Stimulated activated CD4-positive, alpha-beta T cell treated with anti-CD3 and anti-CD28 coated beads, TNF-alpha, amount 100 ng/mL, for 48 hours (primary cell): ENCODE data around the gene PRMT5.
A peak's percentile ranks its signal among the peaks of the same experiment; 100 is the strongest.
"Not testable (repeated sequence)": the region's sequence is repeated elsewhere in the genome, so short reads cannot be mapped to it uniquely, and the experiment has no call there.

Source experiments
- DNase-seq, 3 donors: peaks; one replicate each; pipeline ENCODE4 v3.0.0-alpha.2; 2020; ENCODE audit warnings: low read depth in 3 of 3

Gene PRMT5

DNA sequence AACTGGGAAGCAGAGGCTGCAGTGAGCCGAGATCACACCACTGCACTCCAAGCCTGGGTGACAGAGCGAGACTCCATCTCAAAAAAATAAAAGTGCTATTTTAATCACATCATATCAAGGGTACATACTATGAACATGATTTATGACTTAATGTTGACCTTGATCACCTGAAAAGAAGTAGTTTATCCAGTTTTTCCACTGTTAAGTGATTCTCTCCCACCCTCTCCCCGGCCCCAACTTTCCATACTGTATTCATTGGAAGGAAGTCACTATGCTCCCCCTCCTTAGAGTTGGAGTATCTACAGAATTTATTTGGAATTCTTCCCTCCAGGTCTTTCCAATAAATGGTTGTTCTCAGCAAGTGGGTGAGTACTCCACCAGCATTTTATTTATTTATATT is 3.0 kb upstream of the PRMT5 start:
- no peak for DNase-seq

DNA sequence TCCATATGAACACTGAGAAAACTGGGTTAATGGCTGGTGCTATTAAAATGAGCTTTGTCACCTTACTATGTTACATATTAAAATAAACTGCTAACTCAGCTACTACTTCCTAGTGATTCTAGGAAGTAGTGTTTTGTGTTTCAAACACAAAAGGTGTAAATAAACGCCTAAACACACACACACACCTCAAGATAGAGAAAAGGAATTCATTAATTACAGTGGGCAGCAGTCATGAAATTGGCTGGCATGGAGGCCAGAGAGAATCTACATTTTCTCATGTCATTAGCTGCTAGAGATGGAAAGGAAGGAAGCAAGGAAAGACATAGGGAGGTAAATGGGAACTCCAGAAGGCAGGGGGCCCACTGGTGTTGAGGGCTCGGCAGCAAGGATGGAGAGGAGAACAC is 787 bp upstream of the PRMT5 start:
- no peak for DNase-seq

DNA sequence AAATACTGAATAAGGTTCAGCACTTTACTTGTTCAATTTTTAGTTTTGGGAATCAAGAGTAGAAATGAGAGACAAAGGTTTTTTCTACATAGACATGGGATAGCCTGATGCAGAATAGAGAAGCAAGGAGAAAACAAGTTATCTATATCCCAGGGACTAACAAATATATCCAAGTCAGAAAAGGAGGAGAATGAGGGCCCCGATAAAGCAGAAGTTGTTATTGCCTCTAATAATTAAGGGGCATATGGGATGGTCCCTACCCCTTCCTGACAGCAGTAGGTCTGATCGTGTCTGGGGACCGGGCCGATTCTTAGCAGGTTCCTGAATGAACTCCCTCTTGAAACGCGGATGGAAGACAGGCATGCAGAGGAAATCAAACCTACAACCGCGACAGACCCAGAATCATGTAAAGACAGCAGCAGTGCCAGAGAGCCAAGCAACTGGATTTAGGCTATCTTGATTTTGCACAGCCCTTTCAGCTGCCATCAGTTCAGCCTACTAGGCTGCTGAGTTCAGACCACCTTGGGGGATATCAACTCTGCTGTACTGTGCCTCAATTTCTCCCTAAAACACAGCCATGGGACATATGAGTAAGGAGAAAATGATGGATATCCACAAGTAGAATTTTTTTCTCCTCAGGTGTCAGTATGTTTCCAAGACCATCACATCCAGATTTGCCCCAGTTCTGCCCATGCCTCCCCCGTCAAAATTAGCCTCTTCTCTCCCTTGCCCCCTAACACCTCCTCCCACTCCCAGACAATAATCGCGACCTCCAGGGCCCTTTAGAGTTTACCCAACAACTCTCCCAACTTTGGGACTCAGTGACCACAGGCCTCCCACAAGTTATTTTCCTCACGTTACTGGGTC is 706 bp downstream of the PRMT5 start:
- DNase-seq: no peak

DNA sequence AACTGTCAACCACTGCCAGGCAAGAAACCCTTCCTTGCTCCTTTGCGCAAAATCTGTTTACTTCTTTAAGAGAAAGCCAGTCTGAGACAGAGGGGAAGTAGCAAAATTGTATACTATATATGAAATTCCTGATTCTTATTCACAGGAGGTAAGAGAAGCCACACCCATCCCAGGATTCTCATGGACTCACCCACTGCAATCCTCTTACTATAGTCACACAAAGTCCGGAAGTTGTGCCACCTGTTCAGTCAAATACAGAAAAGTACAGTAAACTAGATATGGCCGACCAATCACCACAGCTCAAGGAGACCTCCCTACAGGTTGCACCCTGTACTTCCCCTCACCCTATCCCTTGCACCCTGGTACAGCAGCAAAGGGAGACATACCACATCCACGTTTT is 2.9 kb downstream of the PRMT5 start:
- no peak for DNase-seq

DNA sequence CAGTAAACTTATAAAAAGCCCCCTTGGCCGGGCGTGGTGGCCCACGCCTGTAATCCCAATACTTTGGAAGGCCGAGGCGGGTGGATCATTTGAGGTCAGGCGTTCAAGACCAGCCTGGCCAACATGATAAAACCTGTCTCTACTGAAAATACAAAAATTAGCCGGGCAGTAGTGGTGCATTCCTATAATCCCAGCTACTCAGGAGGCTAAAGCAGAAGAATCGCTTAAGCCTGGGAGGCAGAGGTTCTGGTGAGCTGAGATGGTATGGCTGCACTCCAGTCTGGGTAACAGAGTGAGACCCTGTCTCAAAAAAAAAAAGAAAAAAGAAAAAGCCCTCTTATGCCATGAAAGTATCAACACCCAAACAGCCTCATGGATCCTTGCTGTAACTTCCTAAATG is 3.7 kb downstream of the PRMT5 start:
- no peak for DNase-seq

DNA sequence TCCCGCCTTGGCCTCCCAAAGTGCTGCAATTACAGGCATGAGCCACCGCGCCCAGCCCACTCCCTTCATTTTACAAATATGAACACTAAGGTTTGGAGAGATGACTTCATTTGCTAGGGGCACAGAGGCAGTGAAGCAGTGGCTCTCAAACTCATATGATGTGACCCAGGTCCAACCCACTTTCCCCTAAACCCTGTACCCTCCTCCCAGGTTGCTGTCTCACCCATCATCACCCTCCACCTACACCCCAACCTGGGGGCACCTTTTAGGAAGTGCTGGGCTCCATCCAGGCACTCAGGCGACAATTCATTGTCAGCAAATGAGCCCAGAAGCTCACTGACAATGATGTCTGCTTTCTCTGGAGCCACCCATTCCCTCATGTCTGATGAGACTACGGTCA is 5.4 kb downstream of the PRMT5 start:
- DNase-seq: no peak

DNA sequence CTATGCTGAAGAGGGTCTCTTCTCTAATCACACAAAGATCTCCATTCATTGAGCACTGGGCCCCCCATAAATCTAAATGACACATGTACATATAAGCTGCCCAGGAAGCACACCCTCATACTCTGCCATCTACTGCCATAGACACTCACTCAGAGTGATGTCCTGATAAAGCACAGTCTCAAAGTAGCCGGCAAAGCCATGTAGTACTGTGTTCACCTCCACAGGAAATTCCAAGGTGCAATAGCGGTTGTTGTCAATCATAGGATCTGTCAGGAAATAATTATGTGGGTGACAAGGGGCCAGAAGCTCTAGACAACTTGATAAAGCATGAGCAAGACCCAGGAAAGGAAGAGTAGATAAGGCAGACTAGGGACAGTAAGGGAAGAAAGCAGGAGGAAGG is 6.9 kb downstream of the PRMT5 start:
- DNase-seq: no peak

DNA sequence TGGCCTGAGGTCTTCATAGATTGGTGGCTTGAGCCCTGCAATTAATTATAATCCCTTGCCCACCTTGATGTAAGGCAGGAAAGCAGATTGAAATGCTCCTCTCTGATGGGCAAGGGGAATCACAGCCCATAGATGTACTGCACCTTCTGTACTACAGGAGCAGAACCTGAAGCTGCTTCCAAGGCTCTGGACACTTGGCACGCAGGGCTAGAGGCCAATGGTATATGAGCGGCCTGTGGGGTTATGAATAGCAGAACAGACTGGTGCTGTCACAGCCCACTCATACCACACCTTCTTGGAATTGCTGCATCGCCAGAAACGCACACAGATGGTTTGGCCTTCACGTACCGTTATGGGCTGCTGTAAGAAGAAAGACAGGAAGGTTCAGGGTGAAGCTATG is 8.5 kb downstream of the PRMT5 start:
- no peak for DNase-seq

DNA sequence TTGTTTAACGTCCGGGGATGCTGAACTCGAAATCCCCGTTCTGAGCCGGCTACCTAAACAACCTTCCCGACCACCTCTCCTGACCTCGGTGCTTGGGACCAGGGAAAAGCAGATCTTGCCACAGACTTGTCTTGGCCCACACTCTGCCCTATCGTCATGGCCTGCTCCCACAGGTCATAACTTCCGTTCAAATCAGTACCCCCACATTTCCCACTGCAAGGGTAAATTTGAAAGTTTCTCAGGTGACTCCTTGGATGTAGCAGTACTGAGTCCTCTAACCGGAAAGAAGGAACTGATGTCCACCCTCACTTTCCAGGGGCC is 9.6 kb downstream of the PRMT5 start:
- no peak for DNase-seq

DNA sequence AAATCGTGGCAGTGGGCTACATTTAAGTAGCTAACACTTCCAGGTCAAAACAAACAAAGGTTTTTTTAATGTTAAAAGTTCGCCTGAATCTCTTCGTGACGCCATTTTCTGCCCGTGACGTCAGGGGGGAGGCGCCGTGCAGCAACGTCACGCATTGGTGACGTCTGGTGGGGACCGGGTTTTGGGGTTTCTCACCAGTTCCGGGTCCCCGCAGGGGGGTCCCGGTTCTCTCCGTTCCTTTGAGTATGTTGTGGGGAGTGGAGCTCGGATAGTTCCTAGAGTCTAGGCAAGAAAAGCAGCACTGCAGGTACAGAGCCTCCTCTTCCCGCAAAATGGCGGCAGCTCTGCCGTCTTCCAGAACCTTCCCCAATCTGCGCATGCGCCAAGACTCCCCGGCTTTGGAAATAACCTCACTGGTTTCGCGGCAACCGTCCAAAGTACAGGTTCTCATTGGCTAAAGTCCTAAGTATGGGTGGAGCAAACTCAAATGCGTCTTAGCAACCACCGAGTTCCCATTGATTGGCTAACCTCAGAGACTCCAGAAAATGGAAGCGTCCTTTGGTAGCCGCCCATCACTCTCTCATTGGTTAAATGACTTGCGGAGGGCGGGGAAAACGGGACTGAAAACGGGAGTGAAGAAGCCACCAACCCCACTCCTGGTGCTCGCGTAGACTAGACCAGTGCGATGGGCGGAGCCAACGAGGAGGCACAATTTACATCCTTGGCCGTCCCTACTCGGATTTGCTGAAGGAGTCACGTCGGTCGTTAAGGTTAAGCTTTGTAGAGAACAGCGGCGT is 10.2 kb downstream of the PRMT5 start, which contains the start of gene RBM23:
Gene RBM23, minus strand, starts transcription at position 346 of the 797 bp plus-strand sequence.
- peak; percentile 99 to 100 (median 99) for DNase-seq

DNA sequence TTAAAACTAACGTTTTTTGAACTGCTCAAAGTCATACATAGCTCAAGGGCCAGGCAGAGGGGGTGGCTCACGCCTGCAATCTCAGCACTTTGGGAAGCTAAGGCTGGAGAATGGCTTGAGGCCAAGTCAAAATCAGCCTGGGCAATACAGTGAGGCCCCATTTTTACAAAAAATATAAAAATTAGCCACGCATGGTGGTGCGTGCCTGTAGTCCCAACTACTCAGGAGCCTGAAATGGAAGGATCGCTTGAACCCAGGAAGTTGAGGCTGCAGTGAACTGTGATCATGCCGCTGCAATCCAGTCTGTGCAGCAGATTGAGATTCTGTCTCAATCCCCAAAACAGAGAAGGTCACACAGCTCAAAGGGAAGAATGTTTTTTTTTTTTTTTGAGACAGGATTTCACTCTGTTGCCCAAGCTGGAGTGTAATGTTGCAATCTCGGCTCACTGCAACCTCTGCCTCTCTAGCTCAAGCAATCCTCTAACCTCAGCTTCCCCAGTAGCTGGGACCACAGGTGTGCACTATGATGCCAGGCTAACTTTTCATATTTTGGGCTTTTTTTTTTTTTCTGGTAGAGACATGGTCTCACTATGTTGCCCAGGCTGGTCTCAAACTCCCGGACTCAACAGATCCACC is 13.2 kb downstream of the PRMT5 start:
- DNase-seq: no peak

DNA sequence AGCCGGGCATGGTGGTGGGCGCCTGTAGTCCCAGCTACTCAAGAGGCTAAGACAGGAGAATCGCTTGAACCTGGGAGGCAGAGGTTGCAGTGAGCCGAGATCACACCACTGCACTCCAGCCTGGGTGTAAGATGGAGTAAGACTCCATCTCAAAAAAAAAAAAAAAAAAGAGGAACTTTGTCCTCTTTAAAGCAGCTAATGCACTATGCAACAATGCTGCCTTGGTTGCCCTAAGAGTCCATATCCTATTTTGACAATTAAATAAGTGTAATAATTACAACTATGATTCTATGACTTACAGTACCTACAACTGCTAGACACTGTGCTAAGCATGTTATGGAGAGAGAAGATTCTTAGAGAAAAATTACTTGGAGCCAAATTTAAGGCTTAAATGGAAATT is 14.3 kb downstream of the PRMT5 start:
- DNase-seq: not testable (repeated sequence)

DNA sequence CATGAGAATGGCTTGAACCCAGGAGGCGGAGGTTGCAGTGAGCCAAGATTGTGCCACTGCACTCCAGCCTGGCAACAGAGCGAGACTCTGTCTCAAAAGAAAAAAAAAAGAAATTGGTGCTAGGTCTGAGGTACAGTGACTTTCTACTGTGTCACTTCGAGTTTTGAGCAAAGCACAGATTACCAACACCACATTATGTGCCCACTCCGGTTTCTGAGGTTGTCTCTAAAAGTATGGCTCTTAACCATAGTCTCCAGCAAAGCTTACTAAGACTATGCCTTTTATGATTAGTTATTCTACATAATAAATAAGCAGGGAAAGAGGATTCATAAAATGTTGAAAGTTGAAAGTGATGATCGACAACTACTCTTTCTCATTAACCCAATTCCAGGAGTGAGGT is 18.3 kb downstream of the PRMT5 start:
- no peak for DNase-seq

DNA sequence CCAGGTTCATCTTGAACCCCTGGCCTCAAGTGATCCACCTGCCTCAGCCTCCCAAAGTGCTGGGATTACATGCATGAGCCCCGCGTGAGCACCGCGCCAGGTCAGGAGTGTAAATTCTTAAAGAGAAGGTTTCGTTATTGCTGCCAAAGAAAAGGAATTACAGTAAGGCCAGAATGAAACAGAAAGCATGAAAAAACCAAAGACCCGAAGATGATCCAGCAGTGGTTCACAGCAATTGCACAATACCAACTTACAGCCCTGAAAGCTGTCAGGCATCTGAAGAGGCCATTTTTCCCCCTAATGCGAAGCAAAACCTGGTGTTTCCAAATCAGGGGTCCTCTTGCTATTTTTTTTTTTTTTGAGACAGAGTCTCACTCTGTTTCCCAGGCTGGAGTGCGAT is 20.6 kb downstream of the PRMT5 start:
- no peak for DNase-seq

DNA sequence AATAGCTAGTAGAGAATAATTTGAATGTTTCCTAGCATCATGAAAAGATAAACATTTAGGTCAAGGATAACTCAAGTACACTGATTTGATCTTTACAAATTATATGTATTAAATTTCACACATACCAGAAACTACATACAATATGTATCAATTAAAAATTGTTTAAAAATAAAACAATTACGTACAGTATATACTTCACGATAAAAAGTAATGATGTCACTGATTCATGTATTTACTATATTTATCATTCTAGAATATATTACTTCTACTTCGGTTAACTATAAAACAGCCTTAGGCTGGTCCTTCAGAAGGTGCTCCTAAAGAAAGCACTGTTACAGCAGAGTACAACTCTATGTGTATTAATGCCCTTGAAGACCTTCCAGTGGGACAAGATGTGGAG is 21.7 kb downstream of the PRMT5 start:
- no peak for DNase-seq

DNA sequence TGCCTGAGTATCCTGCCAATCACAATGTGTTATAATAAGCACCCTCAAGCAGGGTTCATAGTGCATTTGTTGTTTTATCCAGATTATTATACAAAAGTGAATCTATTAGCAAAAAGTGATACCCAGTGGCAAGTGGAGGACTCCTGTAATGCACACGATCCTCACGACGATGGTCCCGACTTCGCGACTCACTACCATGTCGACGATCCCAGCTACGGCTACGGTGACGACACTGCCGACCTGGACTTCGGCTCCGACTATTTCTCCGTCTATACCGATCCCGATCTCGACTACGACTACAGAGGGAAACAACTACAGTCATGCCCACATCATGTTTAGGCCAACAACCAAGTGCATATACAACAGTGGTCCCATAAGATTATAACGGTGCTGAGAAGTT is 23.1 kb downstream of the PRMT5 start:
- no peak for DNase-seq

DNA sequence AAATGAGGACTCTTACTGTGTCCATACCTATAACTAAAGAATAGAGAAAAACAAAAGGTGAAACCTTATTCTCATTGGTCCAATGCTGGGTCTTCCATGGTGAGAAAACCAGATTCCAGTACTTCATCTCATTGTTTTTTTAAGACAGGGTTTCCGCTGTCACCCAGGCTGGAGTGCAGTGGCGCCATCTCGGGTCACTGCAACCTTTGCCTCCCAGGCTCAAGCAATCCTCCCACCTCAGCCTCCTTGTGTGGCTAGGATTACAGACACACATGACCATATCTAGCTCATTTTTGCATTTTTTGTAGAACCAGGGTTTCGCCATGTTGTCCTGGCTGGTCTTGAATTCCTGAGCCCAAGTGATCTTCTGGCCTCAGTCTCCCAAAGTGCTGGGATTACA is 23.5 kb downstream of the PRMT5 start:
- DNase-seq: no peak

DNA sequence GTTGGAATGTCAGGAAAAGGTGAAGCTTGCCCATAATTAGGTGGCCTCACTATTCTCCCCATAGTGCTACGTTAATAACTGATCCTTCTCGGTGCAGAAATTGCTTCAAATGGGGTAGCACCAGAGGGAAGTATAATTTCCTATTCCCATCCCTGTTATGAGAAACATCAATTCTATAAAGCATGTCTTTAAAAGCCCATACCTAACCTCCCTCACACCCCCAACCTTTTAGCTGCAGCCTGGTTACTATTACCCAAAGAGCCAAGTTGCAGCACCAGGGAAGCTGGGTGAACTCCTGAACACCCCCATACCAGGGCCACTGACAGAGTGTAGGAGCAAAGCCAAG is 25.5 kb downstream of the PRMT5 start:
- DNase-seq: no peak

DNA sequence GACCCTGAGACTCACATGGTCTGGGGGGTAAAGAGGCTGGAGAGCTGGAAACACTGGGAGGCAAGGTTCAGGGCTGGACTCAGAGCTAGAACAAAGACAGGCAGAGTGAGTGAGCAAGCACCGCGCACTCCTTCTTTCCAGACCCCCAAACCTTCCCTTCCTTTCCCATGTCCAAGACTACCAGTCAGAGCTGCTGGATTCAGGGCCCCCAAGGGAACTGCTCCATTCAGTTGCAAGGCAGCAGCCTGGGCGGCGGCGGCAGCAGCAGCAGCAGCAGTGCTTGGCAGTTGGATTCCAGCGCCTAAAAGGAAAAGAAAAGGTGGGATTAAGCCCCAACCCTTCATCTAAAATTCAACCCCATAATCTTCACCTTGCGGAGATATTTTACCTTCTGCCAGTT is 27.4 kb downstream of the PRMT5 start:
- DNase-seq: no peak

DNA sequence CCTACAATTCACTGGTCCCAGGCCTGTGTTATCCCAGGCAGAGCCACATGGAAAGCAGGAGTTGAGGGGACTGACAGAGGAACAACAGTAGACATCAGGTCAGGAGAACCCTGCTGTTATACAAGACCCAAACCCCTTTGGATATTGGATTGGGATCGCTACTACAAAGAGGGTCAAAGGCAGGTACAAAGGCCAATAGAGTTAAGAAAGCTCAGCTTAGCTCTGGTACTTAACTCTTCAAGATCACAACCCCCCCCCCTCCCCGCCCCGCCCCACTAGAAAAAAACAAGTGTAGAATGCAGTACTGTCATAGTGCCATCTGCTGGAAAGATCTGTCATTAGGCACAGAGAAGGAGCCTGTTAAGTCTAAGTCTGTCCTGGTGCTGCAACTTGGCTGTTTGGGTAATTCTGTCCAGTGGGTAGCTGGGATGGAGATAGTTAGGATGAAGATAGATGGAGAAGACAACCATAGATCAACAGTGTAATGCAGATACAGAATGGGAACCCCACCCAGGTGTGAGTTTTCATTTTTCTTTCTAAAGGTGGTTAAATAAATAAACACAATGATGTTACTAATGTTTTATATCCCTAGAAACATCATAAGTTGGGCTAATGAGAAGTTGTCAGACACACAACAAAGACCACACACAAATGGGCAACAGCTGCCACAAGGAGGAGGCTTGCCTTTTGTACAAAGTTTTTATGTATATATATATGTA is 28.9 kb downstream of the PRMT5 start:
- peak in 1 of 3 donors; percentile 43 for DNase-seq

DNA sequence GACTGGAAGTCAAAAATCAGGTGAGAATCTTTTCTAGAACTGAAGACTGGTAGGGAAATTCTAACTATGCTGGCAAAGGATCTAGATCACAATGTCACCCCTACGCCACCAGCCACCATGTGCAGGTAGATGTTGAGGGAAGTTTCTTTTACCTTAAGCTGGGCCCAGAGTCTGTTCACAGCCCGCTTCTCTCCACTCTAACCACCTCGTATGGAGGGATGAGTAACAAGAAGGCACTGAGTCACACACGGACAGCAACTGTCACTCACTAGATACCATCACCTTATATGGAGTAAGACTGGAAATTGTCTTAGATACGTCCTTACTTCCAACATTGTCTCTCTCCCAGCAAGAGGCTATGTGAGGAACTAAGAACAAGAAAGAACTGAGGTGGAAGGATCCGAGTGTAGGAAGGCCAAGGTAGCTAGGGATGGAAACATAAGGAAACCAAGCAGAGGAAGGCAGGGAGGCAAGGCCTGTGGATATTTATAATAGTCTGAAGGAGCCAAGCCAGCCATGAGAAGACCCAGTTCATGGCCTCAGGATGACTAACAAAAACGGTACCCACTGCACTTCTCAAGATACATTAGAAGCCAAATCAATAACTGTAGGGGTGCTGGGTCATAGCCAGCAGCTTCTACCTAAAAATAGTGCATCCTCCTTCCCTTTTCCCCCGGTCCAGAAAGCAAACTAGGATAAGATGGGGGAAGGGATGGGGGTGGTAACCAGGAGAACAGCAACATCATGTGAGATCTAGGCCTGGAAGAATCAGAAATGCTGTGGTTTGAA is 30.7 kb downstream of the PRMT5 start:
- DNase-seq: no peak
